GM12878 (cell line): ENCODE measurements around the gene FBXO8. TPM values are rescaled to one million over a fixed set of nuclear protein-coding genes. Genes with fewer than 3 reads are reported as not detected.

Experiments used
- ATAC-seq: fragments of 200-7000 bp; cut with Tn5 transposase; 3 replicates; pipeline ENCODE4 v1.9.1; 2020; ENCODE audit warnings: mild to moderate bottlenecking, moderate library complexity
- BruUV-seq: library from RNA; stranded (reverse); fragments of 400-500 nt; replicated peaks from 2 replicates; lab custom pipeline; 2021; lab: Mats Ljungman, UMichigan
- CTCF ChIA-PET: fragments of 300-600 bp; sonication (Branson Sonifier 250); formaldehyde crosslinking; extraction: SDS; loops from one replicate; lab custom pipeline; 2021; ENCODE audit warnings: inconsistent platforms; lab: Yijun Ruan, JAX
- POLR2A ChIA-PET: fragments of 350-600 bp; formaldehyde crosslinking; extraction: SDS; loops from one replicate; lab custom pipeline; 2021; ENCODE audit warnings: inconsistent platforms; lab: Charles Lee
- RAD21 ChIA-PET: fragments of 300-600 bp; sonication (Branson Sonifier 250); formaldehyde crosslinking; loops from one replicate; lab custom pipeline; 2023; ENCODE audit warnings: antibody characterized with exemption; ENCODE audit not compliant: unreplicated experiment; lab: Charles Lee
- SMC1A ChIA-PET: fragments of 300-600 bp; sonication (Branson Sonifier 250); formaldehyde crosslinking; loops from one replicate; lab custom pipeline; 2023; ENCODE audit not compliant: unreplicated experiment, uncharacterized antibody; lab: Charles Lee
- DNase-seq: peaks from one replicate; pipeline ENCODE4 v3.0.0-alpha.2; 2011; ENCODE audit warnings: low read depth, low spot score
- FAIRE-seq: peaks from 3 replicates; lab custom pipeline; 2011; peaks lifted over from hg19 to GRCh38; lab: Jason Lieb, UNC
- H2AFZ ChIP-seq: 2 replicates; pipeline ENCODE4 v1.6.0; 2011; ENCODE audit warnings: low read depth, low read length, control low read depth; ENCODE audit not compliant: control insufficient read depth
- H3K27ac ChIP-seq: 2 replicates; pipeline ENCODE4 v1.5.1; 2011; ENCODE audit warnings: control low read depth; ENCODE audit not compliant: control insufficient read depth, insufficient read depth
- H3K27me3 ChIP-seq, 2 experiments: replicated peaks in 1 of 2; 2 replicates each; pipeline versions ENCODE4 v1.6.0 to v1.6.1; 2011; ENCODE audit warnings: low read length in 1 of 2; ENCODE audit not compliant: control insufficient read depth in 2 of 2, insufficient read depth in 2 of 2
- H3K36me3 ChIP-seq, 2 experiments: 2 replicates each; pipeline ENCODE4 v1.5.1; 2011; ENCODE audit warnings: low read length in 1 of 2; ENCODE audit not compliant: control insufficient read depth in 2 of 2, insufficient read depth in 2 of 2
- H3K4me1 ChIP-seq: 2 replicates; pipeline ENCODE4 v1.6.1; 2011; ENCODE audit warnings: mild to moderate bottlenecking, low read length, moderate library complexity, mixed read lengths; ENCODE audit not compliant: control insufficient read depth, insufficient read depth
- H3K4me2 ChIP-seq: 2 replicates; pipeline ENCODE4 v1.6.0; 2011; ENCODE audit warnings: control low read depth; ENCODE audit not compliant: control insufficient read depth, insufficient read depth
- H3K4me3 ChIP-seq: fragments of 200-600 bp; sonication (generic); 2 replicates; pipeline ENCODE4 v1.5.1; 2016
- H3K79me2 ChIP-seq: 2 replicates; pipeline ENCODE4 v1.6.0; 2011; ENCODE audit warnings: low read length; ENCODE audit not compliant: control insufficient read depth, insufficient read depth
- H3K9ac ChIP-seq: 2 replicates; pipeline ENCODE4 v1.8.0; 2011; ENCODE audit warnings: low read length, control low read depth, mixed read lengths; ENCODE audit not compliant: control insufficient read depth, insufficient read depth
- H3K9me3 ChIP-seq: replicated peaks from 3 replicates; pipeline ENCODE4 v1.5.1; 2011; ENCODE audit warnings: mild to moderate bottlenecking, low read length; ENCODE audit not compliant: control insufficient read depth, insufficient read depth
- H4K20me1 ChIP-seq: 2 replicates; pipeline ENCODE4 v1.6.0; 2011; ENCODE audit not compliant: control insufficient read depth, insufficient read depth
- IKZF1 ChIP-seq: fragments of 450-650 bp; conservative IDR thresholded peaks from 2 replicates; pipeline ENCODE4 v1.6.1; 2017; ENCODE audit warnings: antibody characterized with exemption, mild to moderate bottlenecking
- IKZF2 ChIP-seq, 2 experiments: fragments of 450-650 bp; IDR thresholded peaks; 2 replicates each; pipeline ENCODE4 v1.6.1; 2017; ENCODE audit warnings: mild to moderate bottlenecking in 2 of 2, moderate library complexity in 2 of 2
- IRF3 ChIP-seq: fragments of 450-650 bp; IDR thresholded peaks from 2 replicates; pipeline ENCODE4 v1.6.1; 2014; ENCODE audit warnings: mild to moderate bottlenecking
- MTA2 ChIP-seq: fragments of 450-650 bp; IDR thresholded peaks from 2 replicates; pipeline ENCODE4 v1.6.1; 2016; ENCODE audit warnings: low read depth, mild to moderate bottlenecking, moderate library complexity
- PBX3 ChIP-seq: IDR thresholded peaks from 2 replicates; pipeline ENCODE4 v1.6.1; 2011; ENCODE audit warnings: mild to moderate bottlenecking, low read depth, low read length, moderate library complexity; ENCODE audit not compliant: insufficient replicate concordance
- SPI1 ChIP-seq: IDR thresholded peaks from 2 replicates; pipeline ENCODE4 v1.6.1; 2011; ENCODE audit warnings: low read depth, mild to moderate bottlenecking, low read length, moderate library complexity, borderline replicate concordance; ENCODE audit not compliant: insufficient read depth
- ZBTB11 ChIP-seq: fragments of 450-650 bp; formaldehyde crosslinking; IDR thresholded peaks from 2 replicates; pipeline ENCODE4 v1.5.0; 2022; ENCODE audit warnings: mild to moderate bottlenecking, missing genetic modification characterization
- WGBS: methylation state at CpG from one replicate; pipeline ENCODE4 v1.1.6; 2016; ENCODE audit warnings: low lambda C conversion rate; ENCODE audit not compliant: insufficient replicate concordance, insufficient coverage; ENCODE audit errors: missing lambda C conversion rate; 5-methylcytosine and 5-hydroxymethylcytosine counted together
- in situ Hi-C: fragments of 300-500 bp; cut with MboI; formaldehyde crosslinking; loops from 9 replicates; pipeline ENCODE4 v1.14.3; 2018; ENCODE audit warnings: mixed read lengths
- intact Hi-C: fragments of 100-400 bp; cut with micrococcal nuclease; formaldehyde crosslinking; loops from one replicate; pipeline ENCODE4 v1.14.2; 2022; ENCODE audit not compliant: unreplicated experiment
- polyA plus RNA-seq, 11 experiments: library from polyadenylated mRNA; depleted of rRNA in 4 of 11; unstranded in 6 of 11; stranded (reverse) in 5 of 11; fragments of >200 nt; fragmentation: Nextera tagmentation in 4 of 11; fragmentation: Illumina TruSeq in 1 of 11; extraction: Ambion mirVana in 4 of 11; extraction: Trizol in 1 of 11; gene quantifications; 1 replicate in 1 of 11; 2 replicates in 10 of 11; pipeline versions ENCODE4 v1.2.1 to v1.2.3, GENCODE V29; 2011 to 2016; ENCODE audit warnings: inconsistent platforms in 2 of 11, missing spikeins in 2 of 11, low read depth in 1 of 11
- total RNA-seq, 4 experiments: library from RNA; depleted of rRNA in 3 of 4; stranded (reverse); fragments of >200 nt in 3 of 4; fragmentation: Illumina TruSeq in 1 of 4; extraction: Trizol in 1 of 4; gene quantifications; 2 replicates each; pipeline versions ENCODE4 v1.2.1 to v1.2.3, GENCODE V29; 2013 to 2021

FBXO8 gene
- total and polyA plus RNA-seq, 10 of the 15 experiments (the other 5 are each of a cell fraction or from before 2014, with no cell fraction given) = 11.3 to 38.1 (median 16.8) TPM

GRCh38 chr4:174273930-174274329 lies 9.5 kb downstream of the FBXO8 start (continued):
- TF ChIP-seq ZBTB11 (CRISPR knock-in tag) (no peak), IRF3 (no peak)

- WGBS = 60% methylated on average over 2 of the region's 2 CpGs
- Histone ChIP-seq H2AFZ (no peak overlapping the region), H3K4me2 (peak overlapping the region; percentile 38; the same call in 1 of the 2 replicates), H3K9ac (no peak overlapping the region), H3K79me2 (no peaks in the 10 kb centered on the region; the same call in 1 of the 2 replicates), H4K20me1 (no peaks in the 10 kb centered on the region), H3K4me1 (peaks cover 4% of the 10 kb centered on the region), H3K9me3 (no peaks in the 10 kb centered on the region), H3K4me3 (no peak overlapping the region), H3K27ac (no peak overlapping the region; the same call in 1 of the 2 replicates), H3K36me3 (no peaks in the 10 kb centered on the region; a peak in 1 of 4 replicates), H3K27me3 (no peaks in the 10 kb centered on the region)
- ATAC-seq (peak; percentile 74), FAIRE-seq (no peak), DNase-seq (no peak)
- TF ChIP-seq IKZF2 (IDR thresholded peaks at IDR 0.05) (peak; percentile 57 to 69; a peak in 2 of 4 replicates), MTA2 (0 out of 2 replicates have a peak, but pooled peaks have one; percentile 42), IKZF1 (peak; percentile 56), PBX3 (no peak), SPI1 (0 out of 2 replicates have a peak, but pooled peaks have one; percentile 10)
- intact Hi-C loops = no loop called here
- ChIA-PET POLR2A (interaction anchor here (1.1 to 3.8 kb wide), 3 partner anchors 12 to 16 kb away, joined by 3 to 21 read pairs (median 8); partner anchors contain the start of genes CEP44 and FBXO8), SMC1A (interaction anchor here (0.8 to 3.8 kb wide), 14 partner anchors 9 to 93 kb away, joined by 3 to 45 read pairs (median 4); partner anchors contain the start of genes CEP44 and FBXO8), CTCF (interaction anchor here (0.9 to 2.2 kb wide), 8 partner anchors 10 to 68 kb away, joined by 4 to 9 read pairs (median 6); partner anchors contain the start of genes CEP44 and FBXO8), RAD21 (interaction anchor here (0.8 to 1.5 kb wide), 4 partner anchors 9 to 15 kb away, joined by 3 to 5 read pairs (median 4); no protein-coding TSS in a partner anchor)
- in situ Hi-C loops = no loop called here
- no TSS peak for BruUV-seq
Measured at GRCh38 chr4:174266416-174266815, 17.1 kb downstream of the FBXO8 start.
